ENCODE data around the gene LRIG1.

Gene LRIG1

DNA sequence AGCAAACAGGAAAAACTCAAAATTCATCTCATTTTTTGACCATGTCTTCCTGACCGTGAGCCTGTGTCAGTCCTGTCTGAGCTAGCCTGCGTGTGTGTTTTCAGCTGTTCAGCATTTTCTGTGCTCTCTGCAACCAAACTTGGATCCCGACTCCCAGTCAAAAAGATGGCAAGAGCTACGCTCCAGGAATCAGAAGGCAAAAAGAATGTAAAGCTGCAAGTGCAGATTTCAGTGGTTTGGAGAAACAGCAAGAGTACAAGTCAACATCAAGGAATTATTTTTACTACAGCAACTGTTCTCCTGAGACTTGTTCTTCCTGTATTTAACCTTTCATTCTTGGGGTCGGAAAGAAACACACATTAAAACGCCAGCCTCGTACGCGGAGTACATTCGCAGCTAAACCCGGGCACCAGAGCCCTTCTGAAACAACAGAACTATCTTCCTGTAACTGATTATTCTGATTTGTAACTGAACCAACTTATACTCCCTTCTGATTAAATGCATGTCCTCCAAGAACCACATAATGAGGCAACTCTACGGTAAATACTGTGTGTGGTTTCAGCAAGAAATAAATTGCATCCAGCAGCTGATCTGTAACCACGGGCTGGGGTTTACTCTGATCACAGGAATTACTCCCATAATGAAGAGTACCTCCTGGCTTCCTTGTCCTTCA lies 107.4 kb downstream of the LRIG1 start:
- no peak for FAIRE-seq

DNA sequence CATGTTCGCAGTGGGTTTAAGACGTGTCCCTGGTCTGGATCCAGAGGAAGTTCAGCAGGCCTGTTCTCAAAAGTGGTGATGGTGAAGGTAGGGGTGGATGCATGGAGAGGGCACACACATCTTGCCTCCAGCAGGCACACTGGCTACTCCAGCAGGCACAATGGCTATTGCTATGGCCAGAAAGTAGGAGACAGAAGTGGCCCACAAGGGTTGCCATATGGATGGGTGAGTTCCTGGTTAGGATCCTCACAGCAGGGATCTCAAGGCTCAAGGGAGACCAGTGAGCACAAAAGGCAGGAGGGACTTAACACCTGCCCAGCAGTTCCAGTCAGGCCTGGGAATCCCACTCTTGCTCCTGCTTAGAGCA lies 107.9 kb downstream of the LRIG1 start:
- FAIRE-seq (no peak), DNase-seq (ENCODE audit: insufficient read length, low spot score) (no peak)
- TF ChIP-seq POLR2A (IDR thresholded peaks at IDR 0.05; ENCODE audit: low read depth, low read length), result no peak

More for the DNA sequence above, 107.4 kb downstream of the LRIG1 start:
- TF ChIP-seq POLR2A (IDR thresholded peaks at IDR 0.05; ENCODE audit: low read depth, low read length), result no peak
- DNase-seq (ENCODE audit: insufficient read length, low spot score), result no peak

DNA sequence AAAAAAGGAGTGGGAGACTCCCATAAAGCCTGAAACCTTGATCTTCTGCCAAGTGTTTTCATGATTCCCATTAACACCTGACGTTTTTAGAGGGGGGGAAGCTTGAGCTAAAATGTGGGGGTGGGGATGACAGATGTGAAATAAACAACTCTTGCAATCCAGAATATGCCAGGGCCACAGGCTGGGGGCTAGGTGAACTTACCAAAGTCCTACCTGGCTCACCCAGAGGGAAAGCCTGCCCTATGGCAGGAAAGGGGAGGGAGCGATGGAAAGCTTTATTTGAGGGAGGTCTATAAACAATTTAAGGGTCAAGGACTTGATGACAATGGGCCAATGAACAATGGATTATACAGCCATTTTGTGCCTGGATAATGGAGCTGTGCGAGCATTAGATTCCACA lies 108.3 kb downstream of the LRIG1 start:
- no peak for FAIRE-seq
- no peak for DNase-seq (ENCODE audit: insufficient read length, low spot score)
- no peak for TF ChIP-seq POLR2A (IDR thresholded peaks at IDR 0.05; ENCODE audit: low read depth, low read length)

DNA sequence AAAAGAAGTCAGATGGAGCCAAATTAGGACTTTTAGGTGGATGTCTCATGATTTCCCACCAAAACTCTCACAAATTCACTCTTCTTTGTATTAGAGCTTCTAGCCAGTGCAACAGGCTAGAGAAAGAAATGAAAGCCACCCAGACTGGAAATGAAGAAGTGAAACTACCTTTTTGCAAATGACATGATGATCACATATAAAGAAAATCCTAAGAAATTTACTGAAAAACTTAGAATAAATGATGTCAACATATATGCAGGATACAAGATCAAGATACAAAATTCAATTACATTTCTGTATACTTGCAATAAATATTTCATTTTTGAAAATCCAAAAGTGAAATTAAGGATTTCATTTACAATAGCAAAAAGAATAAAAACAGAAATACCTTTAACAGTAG lies 110.8 kb downstream of the LRIG1 start:
- DNase-seq (ENCODE audit: insufficient read length, low spot score) (no peak), FAIRE-seq (no peak)
- no peak for TF ChIP-seq POLR2A (IDR thresholded peaks at IDR 0.05; ENCODE audit: low read depth, low read length)

DNA sequence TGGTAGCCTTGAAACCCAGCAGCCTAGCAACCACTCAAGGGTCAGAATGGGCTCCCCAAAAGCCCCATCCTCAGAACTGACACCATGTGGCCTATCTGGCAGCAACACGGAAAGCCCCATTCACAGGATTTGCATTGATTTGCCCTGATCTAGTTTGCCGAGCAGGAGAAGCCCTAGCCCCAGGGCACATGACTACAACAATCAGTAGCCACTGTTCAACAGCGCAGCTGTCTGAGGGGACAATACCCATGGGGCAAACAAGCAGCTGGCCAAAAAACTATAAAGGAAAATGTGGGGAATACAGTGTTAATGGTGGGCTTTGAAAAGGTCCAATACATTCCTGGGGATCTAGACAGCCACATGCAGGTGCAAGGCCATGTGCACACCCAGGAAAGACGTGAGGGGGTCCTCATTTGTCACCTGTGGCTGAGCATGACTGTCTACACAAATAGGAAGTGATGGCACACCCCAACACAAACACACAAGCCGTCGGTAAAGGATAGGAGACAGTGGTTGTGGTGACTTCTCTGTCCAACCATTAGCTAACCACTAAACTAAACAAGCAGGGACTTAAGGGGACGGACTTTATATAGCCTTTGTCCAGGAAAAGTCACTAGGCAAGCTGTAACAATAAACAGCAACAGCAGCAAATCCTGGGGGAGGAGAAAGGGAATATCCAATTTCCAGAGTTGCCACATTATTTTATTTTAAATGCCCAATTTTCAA lies 113.7 kb downstream of the LRIG1 start:
- no peak for TF ChIP-seq POLR2A (IDR thresholded peaks at IDR 0.05; ENCODE audit: low read depth, low read length)
- DNase-seq (ENCODE audit: insufficient read length, low spot score) (no peak), FAIRE-seq (no peak)

DNA sequence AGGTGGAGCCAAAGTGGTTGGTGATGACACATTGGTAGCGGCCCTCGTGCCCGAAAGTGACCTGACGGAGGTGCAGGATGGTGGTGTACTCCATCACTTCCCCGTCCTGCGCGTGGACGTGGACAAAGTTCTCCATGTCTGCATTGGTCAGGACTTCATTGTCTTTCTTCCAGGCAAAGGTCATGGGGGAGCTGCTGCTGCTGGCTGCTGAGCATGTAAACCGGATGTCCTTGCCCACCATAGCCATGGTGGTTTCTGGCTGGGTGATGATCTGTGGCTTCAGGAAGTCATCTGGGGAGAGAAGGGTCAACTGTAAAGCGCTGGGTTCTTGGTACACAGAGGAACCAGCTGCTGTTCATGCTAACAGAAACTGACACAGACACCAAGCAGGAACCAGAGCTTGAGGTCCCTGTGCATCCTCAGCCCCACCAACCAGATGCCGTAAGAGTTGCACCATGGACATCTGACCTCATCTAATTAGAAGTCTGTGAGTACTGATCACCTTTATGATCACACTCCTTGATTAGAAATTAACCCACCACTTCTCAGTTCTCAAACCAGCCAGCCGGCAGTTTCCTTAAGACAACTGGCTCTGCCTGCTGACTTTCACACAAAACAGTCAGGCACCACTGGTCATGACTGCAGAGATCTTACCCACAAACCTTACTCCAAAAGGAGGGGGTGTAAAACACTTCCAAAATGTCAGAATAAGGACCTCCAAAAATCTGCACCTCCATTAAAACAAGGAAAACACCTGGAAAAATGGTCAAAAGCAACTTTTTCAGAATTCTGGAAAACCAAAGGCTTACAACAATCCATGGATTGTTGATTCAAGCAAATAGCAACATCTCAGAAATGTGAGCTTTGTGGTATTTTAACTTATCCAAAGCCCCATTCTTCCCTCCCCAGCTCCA lies 114.6 kb downstream of the LRIG1 start:
- TF ChIP-seq POLR2A (IDR thresholded peaks at IDR 0.05; ENCODE audit: low read depth, low read length), result no peak
- no peak for DNase-seq (ENCODE audit: insufficient read length, low spot score)
- no peak for FAIRE-seq

DNA sequence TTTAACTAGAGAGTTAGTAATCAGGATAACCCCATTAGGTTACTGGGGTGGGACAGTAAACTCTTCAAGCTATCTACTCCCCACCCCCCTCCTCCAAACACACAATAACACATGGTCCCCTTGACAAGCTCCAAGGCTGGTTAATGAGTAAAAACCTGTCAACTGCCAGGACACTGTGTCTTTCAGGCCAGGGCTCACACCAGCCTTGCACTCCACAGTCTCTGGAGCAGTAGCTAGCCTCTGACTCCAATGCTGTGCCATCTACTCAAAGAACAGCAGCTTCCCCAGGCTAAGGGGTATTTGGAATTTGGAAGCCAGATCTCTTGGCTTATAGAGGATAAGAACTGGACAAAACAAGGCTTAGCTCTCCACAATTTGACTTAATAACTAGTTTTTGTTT lies 115.8 kb downstream of the LRIG1 start:
- DNase-seq (ENCODE audit: insufficient read length, low spot score) (no peak), FAIRE-seq (no peak)
- no peak for TF ChIP-seq POLR2A (IDR thresholded peaks at IDR 0.05; ENCODE audit: low read depth, low read length)

DNA sequence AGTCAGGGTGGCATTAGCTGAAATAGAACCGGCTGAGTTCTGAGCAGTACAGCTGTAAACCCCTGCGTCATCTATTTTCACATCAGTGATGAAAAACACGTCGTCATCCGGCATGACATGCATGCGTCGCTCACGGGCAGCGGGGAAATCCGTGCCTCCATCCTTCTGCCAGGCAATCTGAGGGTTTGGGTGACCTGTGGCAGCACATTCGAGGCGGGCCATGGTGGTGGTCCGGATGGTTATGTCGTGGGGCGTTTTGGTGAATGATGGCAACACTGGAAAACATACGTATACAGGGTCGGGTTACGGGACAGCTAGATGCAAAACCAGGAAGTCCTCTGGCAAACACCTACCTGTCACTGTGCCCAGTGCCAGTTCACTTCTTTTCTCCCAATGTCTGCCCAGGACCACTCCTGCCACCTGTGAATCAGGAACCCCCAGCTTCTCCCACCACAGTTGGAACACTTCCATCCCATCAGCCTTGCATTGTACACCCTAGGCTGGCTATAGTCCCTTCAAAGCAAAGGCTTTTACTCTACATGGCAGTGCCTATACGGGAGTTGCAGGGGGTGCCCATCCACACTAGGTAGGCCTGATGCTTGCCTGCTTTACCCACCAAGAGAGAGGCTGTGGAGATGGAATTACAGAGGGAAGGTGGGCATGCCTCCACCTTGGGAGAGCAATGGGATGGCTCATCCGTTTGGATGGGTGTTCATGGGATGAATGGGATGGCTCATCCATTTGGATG lies 116.7 kb downstream of the LRIG1 start:
- DNase-seq (ENCODE audit: insufficient read length, low spot score) (no peak), FAIRE-seq (no peak)
- no peak for TF ChIP-seq POLR2A (IDR thresholded peaks at IDR 0.05; ENCODE audit: low read depth, low read length)

DNA sequence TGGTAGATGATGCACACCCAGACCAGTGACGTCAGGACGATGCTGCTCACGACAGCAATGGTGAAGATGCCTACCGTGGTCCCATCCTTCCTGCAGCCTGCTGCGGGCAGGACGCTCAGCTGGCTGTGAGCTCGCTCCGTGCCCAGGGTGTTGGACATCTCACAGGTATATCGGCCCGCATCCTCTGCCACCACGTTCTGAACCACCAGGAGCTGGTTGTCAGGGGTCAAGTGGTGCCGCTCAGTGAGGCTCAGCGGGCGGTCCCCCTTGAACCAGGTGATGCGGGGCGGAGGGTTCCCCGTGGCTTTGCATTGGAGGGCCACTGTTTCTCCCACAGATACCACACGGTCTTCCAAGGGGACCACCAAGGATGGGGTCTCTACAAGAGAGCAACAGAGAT lies 117.8 kb downstream of the LRIG1 start:
- FAIRE-seq, result no peak
- no peak for TF ChIP-seq POLR2A (IDR thresholded peaks at IDR 0.05; ENCODE audit: low read depth, low read length)
- DNase-seq (ENCODE audit: insufficient read length, low spot score), result no peak

DNA sequence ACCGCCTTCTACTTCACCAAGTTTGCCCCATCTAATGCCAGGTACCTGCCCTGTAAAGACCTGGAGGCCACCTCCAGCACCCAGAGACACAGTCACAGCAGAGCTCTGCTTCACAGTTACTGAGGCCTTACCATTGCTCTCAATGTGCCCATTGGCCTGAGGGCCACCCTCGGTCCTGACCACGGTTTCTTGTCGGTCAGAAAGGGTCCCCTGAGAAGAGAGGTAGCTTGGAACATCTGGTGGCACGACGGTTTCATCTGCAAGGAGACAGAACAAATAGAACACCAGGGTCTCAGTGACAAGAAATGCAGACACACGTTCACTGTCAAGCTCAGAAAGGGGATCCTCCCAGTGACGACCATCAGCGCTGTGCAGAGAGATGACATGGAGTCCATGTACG lies 118.7 kb downstream of the LRIG1 start:
- FAIRE-seq (no peak), DNase-seq (ENCODE audit: insufficient read length, low spot score) (no peak)
- TF ChIP-seq POLR2A (IDR thresholded peaks at IDR 0.05; ENCODE audit: low read depth, low read length), result no peak

DNA sequence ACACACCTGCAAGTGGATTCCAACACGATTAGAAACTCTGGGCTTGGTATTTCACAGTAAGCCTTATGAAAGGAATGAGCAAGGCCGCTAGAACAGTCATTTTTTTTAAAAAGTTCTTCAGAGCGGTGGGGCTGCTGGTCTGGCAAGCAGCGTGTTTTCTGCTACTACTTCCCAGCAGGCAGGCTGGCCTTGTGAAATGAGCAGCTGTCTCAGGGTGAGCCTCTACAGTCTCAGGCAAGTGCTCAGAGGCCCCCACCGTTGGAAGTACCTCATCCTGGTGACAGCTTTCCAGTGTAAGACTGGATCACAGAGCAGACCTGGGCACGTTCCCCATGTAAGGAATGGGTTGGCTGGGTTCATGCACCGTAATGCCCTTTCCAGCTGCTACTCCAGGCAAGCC lies 119.2 kb downstream of the LRIG1 start:
- no peak for FAIRE-seq
- TF ChIP-seq POLR2A (IDR thresholded peaks at IDR 0.05; ENCODE audit: low read depth, low read length), result no peak

DNA sequence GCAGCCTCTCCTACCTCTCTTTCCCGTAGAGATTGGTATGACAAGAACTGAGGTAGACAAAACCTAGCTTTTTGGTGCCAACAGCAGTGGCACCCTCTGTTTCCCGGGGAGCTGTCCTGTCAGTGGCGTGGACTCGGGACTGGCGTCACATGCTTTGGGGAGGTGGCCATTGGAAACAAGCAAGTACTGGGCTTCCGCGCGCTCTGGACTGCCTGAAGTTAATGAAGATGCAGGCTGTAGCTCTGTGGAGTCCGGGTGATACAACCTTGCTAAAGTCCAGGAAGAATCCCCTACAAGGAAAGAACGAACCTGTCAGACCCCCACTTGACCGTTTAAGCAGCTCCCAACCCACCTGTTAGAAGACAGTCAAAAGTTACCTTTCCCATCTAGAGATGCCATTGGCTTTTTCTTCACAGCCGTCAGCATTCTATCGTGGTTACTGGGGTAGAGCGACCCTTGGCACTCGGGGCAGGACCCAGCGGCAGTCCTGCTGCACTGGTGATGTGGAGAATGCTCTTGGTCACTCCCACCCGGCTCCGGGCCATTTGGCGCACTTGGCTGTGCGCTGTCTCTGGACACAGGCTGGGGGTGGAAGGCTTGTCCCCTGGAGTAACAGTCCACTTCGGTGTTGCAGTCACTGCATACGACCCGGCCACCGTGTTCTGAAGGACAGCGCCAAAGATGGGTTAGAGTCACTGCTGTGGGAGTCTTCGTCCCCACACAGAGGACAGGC lies 120.5 kb downstream of the LRIG1 start:
- no peak for TF ChIP-seq POLR2A (IDR thresholded peaks at IDR 0.05; ENCODE audit: low read depth, low read length)
- DNase-seq (ENCODE audit: insufficient read length, low spot score) (no peak), FAIRE-seq (no peak)

More for the DNA sequence above, 119.2 kb downstream of the LRIG1 start:
- no peak for DNase-seq (ENCODE audit: insufficient read length, low spot score)

DNA sequence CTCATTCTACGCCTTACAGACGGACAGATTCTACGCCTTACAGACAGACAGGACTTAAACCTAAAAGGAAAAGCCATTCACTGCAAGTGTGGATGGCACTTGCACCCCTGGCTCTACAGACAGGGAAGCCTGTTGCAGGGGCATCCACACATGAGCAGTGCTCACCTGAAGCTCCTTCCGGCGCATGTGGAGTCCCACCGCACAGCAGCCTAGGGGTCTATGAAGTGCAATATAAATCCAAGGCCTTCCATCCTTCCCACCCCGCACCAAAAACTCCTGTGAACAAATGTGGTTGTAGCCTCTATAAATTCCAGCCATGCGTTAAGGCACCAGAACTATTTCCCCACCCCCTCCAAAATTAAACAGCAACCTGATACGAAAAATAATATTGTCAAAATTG lies 121.3 kb downstream of the LRIG1 start:
- DNase-seq (ENCODE audit: insufficient read length, low spot score) (no peak), FAIRE-seq (no peak)
- no peak for TF ChIP-seq POLR2A (IDR thresholded peaks at IDR 0.05; ENCODE audit: low read depth, low read length)

Measured in H54 (cell line).